BE2C (cell line): ENCODE measurements around the gene PSMB11.
A peak's percentile ranks its signal among the peaks of the same experiment; 100 is the strongest.
"Not testable (repeated sequence)": the region's sequence is repeated elsewhere in the genome, so short reads cannot be mapped to it uniquely, and the experiment has no call there.

Experiments
- DNase-seq: peaks from one replicate; pipeline ENCODE4 v3.0.0-alpha.2; 2020
- H3K27me3 ChIP-seq: fragments of 250-450 bp; sonication (Bioruptor Pico); 2 replicates; pipeline ENCODE4 v1.5.1; 2020; ENCODE audit warnings: mild to moderate bottlenecking
- H3K36me3 ChIP-seq: fragments of 250-450 bp; sonication (Bioruptor Pico); 2 replicates; pipeline ENCODE4 v1.5.1; 2020; ENCODE audit warnings: mild to moderate bottlenecking
- H3K4me1 ChIP-seq: fragments of 250-450 bp; sonication (Bioruptor Pico); 2 replicates; pipeline ENCODE4 v1.5.1; 2020
- H3K4me3 ChIP-seq: 2 replicates; pipeline ENCODE4 v1.5.1; 2011; ENCODE audit warnings: low read depth, low read length
- H3K9me3 ChIP-seq: fragments of 250-450 bp; sonication (Bioruptor Pico); 2 replicates; pipeline ENCODE4 v1.5.1; 2020
- CTCF ChIP-seq: IDR thresholded peaks from 2 replicates; pipeline ENCODE4 v1.5.1; 2012; ENCODE audit warnings: mild to moderate bottlenecking, low read depth, low read length

PSMB11 gene

GRCh38 chr14:23013054-23013748 lies 28.8 kb upstream of the PSMB11 start:
- TF ChIP-seq CTCF = no peak
- Histone ChIP-seq H3K4me1 (peaks cover 13% of the 10 kb centered on the region), H3K36me3 (no peaks in the 10 kb centered on the region), H3K4me3 (no peak overlapping the region), H3K9me3 (no peaks in the 10 kb centered on the region), H3K27me3 (no peaks in the 10 kb centered on the region)
- DNase-seq = peak; percentile 28

- not testable (repeated sequence) for H3K9me3 ChIP-seq, DNase-seq, H3K4me3 ChIP-seq, H3K36me3 ChIP-seq, H3K27me3 ChIP-seq
- peaks cover 13% of the 10 kb centered on the region for H3K4me1 ChIP-seq
Measured at GRCh38 chr14:23013749-23014054, 28.3 kb upstream of the PSMB11 start.

- no peak for TF ChIP-seq CTCF
- H3K4me1 ChIP-seq = peaks cover 11% of the 10 kb centered on the region
- H3K9me3 ChIP-seq = no peaks in the 10 kb centered on the region
- no peak overlapping the region for H3K4me3 ChIP-seq
- no peaks in the 10 kb centered on the region for H3K27me3 ChIP-seq
- DNase-seq = no peak
- H3K36me3 ChIP-seq = no peaks in the 10 kb centered on the region
Measured at GRCh38 chr14:23015618-23016017, 26.4 kb upstream of the PSMB11 start.

GRCh38 chr14:23017091-23017490 lies 24.9 kb upstream of the PSMB11 start:
- H3K4me3 ChIP-seq = no peak overlapping the region
- DNase-seq = no peak
- no peaks in the 10 kb centered on the region for H3K36me3 ChIP-seq
- TF ChIP-seq CTCF = no peak
- H3K4me1 ChIP-seq = peaks cover 23% of the 10 kb centered on the region
- H3K27me3 ChIP-seq = no peaks in the 10 kb centered on the region
- H3K9me3 ChIP-seq = no peaks in the 10 kb centered on the region

- Histone ChIP-seq H3K27me3 (no peaks in the 10 kb centered on the region), H3K4me1 (peaks cover 21% of the 10 kb centered on the region), H3K9me3 (no peaks in the 10 kb centered on the region), H3K4me3 (no peak overlapping the region), H3K36me3 (no peaks in the 10 kb centered on the region)
- DNase-seq = no peak
- TF ChIP-seq CTCF = no peak
Measured at GRCh38 chr14:23018107-23018506, 23.9 kb upstream of the PSMB11 start.

GRCh38 chr14:23020143-23021128 lies 21.6 kb upstream of the PSMB11 start:
- Histone ChIP-seq H3K27me3 (no peaks in the 10 kb centered on the region), H3K4me3 (no peak overlapping the region), H3K36me3 (peaks cover 11% of the 10 kb centered on the region), H3K4me1 (peaks cover 20% of the 10 kb centered on the region), H3K9me3 (no peaks in the 10 kb centered on the region)
- no peak for TF ChIP-seq CTCF
- DNase-seq = no peak
